Femur (tissue), 1 donor: ENCODE results near the gene FGF8.

ENCODE experiments used
- DNase-seq: peaks from one replicate; pipeline ENCODE4 v3.0.0-alpha.2; 2017

FGF8 gene

GRCh38 chr10:101768791-101769170 is 7.1 kb downstream of the FGF8 start:
- no peak for DNase-seq

GRCh38 chr10:101767966-101768790 is 7.7 kb downstream of the FGF8 start:
- no peak for DNase-seq

- no peak for DNase-seq
Measured at GRCh38 chr10:101767600-101767945, 8.3 kb downstream of the FGF8 start.

- no peak for DNase-seq
Measured at GRCh38 chr10:101766753-101767599, 8.9 kb downstream of the FGF8 start.

- DNase-seq, result no peak
Measured at GRCh38 chr10:101766306-101766705, 9.6 kb downstream of the FGF8 start.

- DNase-seq, result no peak
Measured at GRCh38 chr10:101763141-101763846, 12.6 kb downstream of the FGF8 start.

GRCh38 chr10:101762736-101763135 is 13.2 kb downstream of the FGF8 start:
- no peak for DNase-seq

GRCh38 chr10:101761226-101761625 is 14.7 kb downstream of the FGF8 start:
- no peak for DNase-seq

GRCh38 chr10:101760510-101760909 is 15.4 kb downstream of the FGF8 start:
- no peak for DNase-seq

- DNase-seq, result no peak
Measured at GRCh38 chr10:101759309-101760247, 16.3 kb downstream of the FGF8 start.

GRCh38 chr10:101758858-101759257 is 17.1 kb downstream of the FGF8 start:
- no peak for DNase-seq

GRCh38 chr10:101752241-101752640 is 23.7 kb downstream of the FGF8 start:
- no peak for DNase-seq

- DNase-seq, result no peak
Measured at GRCh38 chr10:101749047-101750016, 26.6 kb downstream of the FGF8 start.

- DNase-seq, result no peak
Measured at GRCh38 chr10:101748496-101748895, 27.4 kb downstream of the FGF8 start.

- no peak for DNase-seq
Measured at GRCh38 chr10:101745074-101745696, 30.7 kb downstream of the FGF8 start.

GRCh38 chr10:101744267-101744666 is 31.6 kb downstream of the FGF8 start:
- DNase-seq, result no peak

GRCh38 chr10:101741938-101742337 is 34.0 kb downstream of the FGF8 start:
- no peak for DNase-seq

GRCh38 chr10:101736666-101737065 is 39.2 kb downstream of the FGF8 start:
- DNase-seq, result no peak

- DNase-seq, result no peak
Measured at GRCh38 chr10:101732096-101732495, 43.8 kb downstream of the FGF8 start.

- DNase-seq, result no peak
Measured at GRCh38 chr10:101726115-101726387, 49.9 kb downstream of the FGF8 start.
